ENCODE results near the gene SLC7A14.

GRCh38 chr3:170593634-170594033 lies 7.8 kb upstream of the SLC7A14 start:
- TF ChIP-seq CTCF (conservative IDR thresholded peaks at IDR 0.05; ENCODE audit: low read length) = no peak
- TF ChIP-seq EZH2phosphoT487 (IDR thresholded peaks at IDR 0.05; ENCODE audit: borderline replicate concordance, low read depth, low read length) = no peak
